Keratinocyte (primary cell): Measurements from ENCODE around the gene C9orf50. TPM values are rescaled to one million over a fixed set of nuclear protein-coding genes. Genes with fewer than 3 reads are reported as not detected.
A peak's percentile ranks its signal among the peaks of the same experiment; 100 is the strongest.

Source experiments
- DNase-seq: peaks from one replicate; pipeline ENCODE4 v3.0.0-alpha.2; 2011; ENCODE audit warnings: low read depth, missing footprints, low spot score
- FAIRE-seq: peaks from 2 replicates; lab custom pipeline; 2011; peaks lifted over from hg19 to GRCh38; lab: Jason Lieb, UNC
- H2AFZ ChIP-seq: 2 replicates; pipeline ENCODE4 v1.6.0; 2012; ENCODE audit warnings: low read length, control low read depth, inconsistent platforms; ENCODE audit not compliant: control insufficient read depth
- H3K27ac ChIP-seq: 2 replicates; pipeline ENCODE4 v1.5.1; 2011; ENCODE audit warnings: low read length; ENCODE audit not compliant: control insufficient read depth, insufficient read depth
- H3K27me3 ChIP-seq: 3 replicates; pipeline ENCODE4 v1.6.0; 2011; ENCODE audit warnings: low read length; ENCODE audit not compliant: control insufficient read depth, insufficient read depth; ENCODE audit errors: extremely low read depth
- H3K36me3 ChIP-seq, 2 experiments: 2 replicates in 1 of 2; 3 replicates in 1 of 2; pipeline ENCODE4 v1.5.1; 2011; ENCODE audit warnings: low read length in 2 of 2, mild to moderate bottlenecking in 1 of 2; ENCODE audit not compliant: control insufficient read depth in 2 of 2, insufficient read depth in 2 of 2; ENCODE audit errors: extremely low read depth in 1 of 2
- H3K4me1 ChIP-seq: 3 replicates; pipeline ENCODE4 v1.5.1; 2011; ENCODE audit warnings: low read length; ENCODE audit not compliant: control insufficient read depth, insufficient read depth; ENCODE audit errors: extremely low read depth
- H3K4me2 ChIP-seq: 3 replicates; pipeline ENCODE4 v1.6.0; 2011; ENCODE audit warnings: low read depth, low read length; ENCODE audit not compliant: control insufficient read depth, insufficient read depth; ENCODE audit errors: extremely low read depth
- H3K4me3 ChIP-seq, 3 experiments: fragments of 200-600 bp in 1 of 3; sonication (generic) in 1 of 3; 2 replicates in 2 of 3; 3 replicates in 1 of 3; pipeline ENCODE4 v1.5.1; 2011 to 2016; ENCODE audit warnings: low read length in 3 of 3, mild to moderate bottlenecking in 3 of 3, control low read depth in 2 of 3, inconsistent platforms in 1 of 3, low read depth in 1 of 3, mixed read lengths in 1 of 3, mixed run types in 1 of 3, moderate library complexity in 1 of 3; ENCODE audit not compliant: control insufficient read depth in 2 of 3, insufficient read depth in 2 of 3; ENCODE audit errors: extremely low read depth in 1 of 3
- H3K79me2 ChIP-seq: 2 replicates; pipeline ENCODE4 v1.6.0; 2012; ENCODE audit warnings: low read length; ENCODE audit not compliant: control insufficient read depth, insufficient read depth
- H3K9ac ChIP-seq: 3 replicates; pipeline ENCODE4 v1.6.0; 2011; ENCODE audit warnings: low read length; ENCODE audit not compliant: control insufficient read depth, insufficient read depth; ENCODE audit errors: extremely low read depth
- H3K9me1 ChIP-seq: 3 replicates; pipeline ENCODE4 v1.6.0; 2011; ENCODE audit warnings: low read length; ENCODE audit not compliant: control insufficient read depth, insufficient read depth; ENCODE audit errors: extremely low read depth
- H3K9me3 ChIP-seq: 2 replicates; pipeline ENCODE4 v1.5.1; 2012; ENCODE audit warnings: low read depth, low read length; ENCODE audit not compliant: control insufficient read depth
- H4K20me1 ChIP-seq: 3 replicates; pipeline ENCODE4 v1.6.0; 2011; ENCODE audit warnings: low read length; ENCODE audit not compliant: control insufficient read depth, insufficient read depth; ENCODE audit errors: extremely low read depth
- CTCF ChIP-seq, 3 experiments: IDR thresholded peaks in 1 of 3; conservative IDR thresholded peaks in 1 of 3; optimal IDR thresholded peaks in 1 of 3; 2 replicates in 2 of 3; 3 replicates in 1 of 3; pipeline versions ENCODE3 to v1.5.1; 2011; ENCODE audit warnings: low read length in 3 of 3, mild to moderate bottlenecking in 3 of 3, moderate library complexity in 2 of 3, control low read depth in 1 of 3, inconsistent platforms in 1 of 3; ENCODE audit not compliant: insufficient read depth in 2 of 3; ENCODE audit errors: extremely low read depth in 1 of 3
- EZH2 ChIP-seq: IDR thresholded peaks from one replicate; pipeline ENCODE4 v1.6.1; 2012; ENCODE audit warnings: inconsistent platforms, mild to moderate bottlenecking, low read length, moderate library complexity
- dilution Hi-C: fragments of 300-500 bp; cut with MboI; formaldehyde crosslinking; loops from one replicate; pipeline ENCODE4 v1.7.0; 2020; ENCODE audit warnings: low sequenced_read_pairs; ENCODE audit not compliant: extremely low pct_ligation_motif_present
- polyA plus RNA-seq, 5 experiments: library from polyadenylated mRNA; depleted of rRNA in 3 of 5; stranded (reverse) in 3 of 5; stranded (forward) in 1 of 5; unstranded in 1 of 5; fragments of >200 nt; gene quantifications; 1 replicate in 1 of 5; 2 replicates in 3 of 5; 3 replicates in 1 of 5; pipeline versions ENCODE4 v1.2.1 to v1.2.3, GENCODE V29; 2011 to 2012; ENCODE audit warnings: missing spikeins in 2 of 5, low read depth in 1 of 5, low replicate concordance in 1 of 5

C9orf50 gene
- polyA plus RNA-seq, 1 donor (not counting 4 experiments of a cell fraction or from before 2014, with no cell fraction given) = not detected

- Histone ChIP-seq H3K4me1 (peaks cover 5% of the 10 kb centered on the region), H3K27me3 (peaks cover 5% of the 10 kb centered on the region), H3K9me3 (no peaks in the 10 kb centered on the region), H4K20me1 (no peaks in the 10 kb centered on the region), H3K9me1 (no peaks in the 10 kb centered on the region), H3K4me3 (no peak overlapping the region), H3K9ac (no peak overlapping the region), H3K79me2 (no peaks in the 10 kb centered on the region), H3K27ac (no peak overlapping the region), H3K36me3 (no peaks in the 10 kb centered on the region), H2AFZ (no peak overlapping the region), H3K4me2 (no peak overlapping the region)
- TF ChIP-seq CTCF (optimal IDR thresholded peaks at IDR 0.05 in 1 of 3, IDR thresholded peaks at IDR 0.05 in 1 of 3, conservative IDR thresholded peaks at IDR 0.05 in 1 of 3; ENCODE audit: extremely low read depth in 1 of 3, insufficient read depth in 2 of 3, low read length in 3 of 3) = no peak
- no peak for TF ChIP-seq EZH2
- FAIRE-seq (no peak), DNase-seq (no peak)
- dilution Hi-C loops = no loop called here
Observed at GRCh38 chr9:129653823-129654553, 33.1 kb upstream of the C9orf50 start.

GRCh38 chr9:129650680-129651235 lies 29.9 kb upstream of the C9orf50 start:
- H2AFZ ChIP-seq = no peak overlapping the region
- FAIRE-seq (peak; percentile 78), DNase-seq (no peak)
- H3K4me2 ChIP-seq = no peak overlapping the region
- H3K27me3 ChIP-seq = peaks cover 5% of the 10 kb centered on the region
- no peak overlapping the region for H3K4me3 ChIP-seq
- H3K4me1 ChIP-seq = no peaks in the 10 kb centered on the region
- H3K9me1 ChIP-seq = no peaks in the 10 kb centered on the region
- no peaks in the 10 kb centered on the region for H4K20me1 ChIP-seq
- H3K9me3 ChIP-seq = no peaks in the 10 kb centered on the region
- dilution Hi-C loops = no loop called here
- TF ChIP-seq EZH2 (no peak), CTCF (optimal IDR thresholded peaks at IDR 0.05 in 1 of 3, IDR thresholded peaks at IDR 0.05 in 1 of 3, conservative IDR thresholded peaks at IDR 0.05 in 1 of 3; ENCODE audit: extremely low read depth in 1 of 3, insufficient read depth in 2 of 3, low read length in 3 of 3) (no peak)
- no peaks in the 10 kb centered on the region for H3K79me2 ChIP-seq
- H3K36me3 ChIP-seq = no peaks in the 10 kb centered on the region
- no peak overlapping the region for H3K27ac ChIP-seq
- no peak overlapping the region for H3K9ac ChIP-seq
